ENCODE measurements around the gene ATR. TPM values are rescaled to one million over a fixed set of nuclear protein-coding genes. Genes with fewer than 3 reads are reported as not detected.
"Not testable (repeated sequence)": the region's sequence is repeated elsewhere in the genome, so short reads cannot be mapped to it uniquely, and the experiment has no call there.

ATR gene
- total RNA-seq, 1 donor from 2014 or later = 9.1 TPM

- H3K27me3 ChIP-seq (ENCODE audit: low read depth) = no peaks in the 10 kb centered on the region
- peak; percentile 96 for DNase-seq
- intact Hi-C loops (cut with micrococcal nuclease) = no loop called here
- peaks cover 10% of the 10 kb centered on the region for H3K36me3 ChIP-seq
- H3K27ac ChIP-seq (replicated peaks) = peak within 1 kb of the TSS; percentile 95
- no peaks in the 10 kb centered on the region for H3K9me3 ChIP-seq (replicated peaks)
- no peak for TF ChIP-seq CTCF (IDR thresholded peaks at IDR 0.05; ENCODE audit: borderline replicate concordance)
- peaks cover 52% of the 10 kb centered on the region for H3K4me1 ChIP-seq
- H3K4me3 ChIP-seq = peak within 1 kb of the TSS; percentile 88
Observed at GRCh38 chr3:142447852-142448823, 130.4 kb downstream of the ATR start, which contains the start of gene XRN1. Gene XRN1, minus strand, starts transcription at chr3:142448037. Its CDS starts 93 bp downstream, at chr3:142447944.

- H3K4me3 ChIP-seq = peak overlapping the region; percentile 88
- peaks cover 6% of the 10 kb centered on the region for H3K36me3 ChIP-seq
- DNase-seq = peak; percentile 22
- peaks cover 52% of the 10 kb centered on the region for H3K4me1 ChIP-seq
- TF ChIP-seq CTCF (IDR thresholded peaks at IDR 0.05; ENCODE audit: borderline replicate concordance) = no peak
- peak overlapping the region; percentile 95 for H3K27ac ChIP-seq (replicated peaks)
- no peaks in the 10 kb centered on the region for H3K9me3 ChIP-seq (replicated peaks)
- intact Hi-C loops (cut with micrococcal nuclease) = no loop called here
- H3K27me3 ChIP-seq (ENCODE audit: low read depth) = no peaks in the 10 kb centered on the region
Observed at GRCh38 chr3:142447301-142447851, 131.2 kb downstream of the ATR start.

GRCh38 chr3:142445816-142446254, 132.7 kb downstream of the ATR start:
- H3K27me3 ChIP-seq (ENCODE audit: low read depth) = no peaks in the 10 kb centered on the region
- DNase-seq = no peak
- no peaks in the 10 kb centered on the region for H3K36me3 ChIP-seq
- intact Hi-C loops (cut with micrococcal nuclease) = no loop called here
- H3K4me3 ChIP-seq = peak overlapping the region; percentile 88
- H3K4me1 ChIP-seq = peaks cover 65% of the 10 kb centered on the region
- H3K9me3 ChIP-seq (replicated peaks) = no peaks in the 10 kb centered on the region
- H3K27ac ChIP-seq (replicated peaks) = no peak overlapping the region
- TF ChIP-seq CTCF (IDR thresholded peaks at IDR 0.05; ENCODE audit: borderline replicate concordance) = no peak

- TF ChIP-seq CTCF (IDR thresholded peaks at IDR 0.05; ENCODE audit: borderline replicate concordance) = no peak
- intact Hi-C loops (cut with micrococcal nuclease) = no loop called here
- Histone ChIP-seq H3K4me1 (peaks cover 75% of the 10 kb centered on the region), H3K27ac (replicated peaks) (no peak overlapping the region), H3K27me3 (ENCODE audit: low read depth) (no peaks in the 10 kb centered on the region), H3K9me3 (replicated peaks) (no peaks in the 10 kb centered on the region), H3K4me3 (no peak overlapping the region), H3K36me3 (no peaks in the 10 kb centered on the region)
- DNase-seq = no peak
Observed at GRCh38 chr3:142444343-142444742, 134.2 kb downstream of the ATR start.

GRCh38 chr3:142443060-142443459, 135.5 kb downstream of the ATR start:
- H3K4me3 ChIP-seq; DNase-seq; H3K9me3 ChIP-seq (replicated peaks); intact Hi-C loops (cut with micrococcal nuclease); H3K36me3 ChIP-seq; H3K27me3 ChIP-seq (ENCODE audit: low read depth); H3K27ac ChIP-seq (replicated peaks): not testable (repeated sequence)
- peaks cover 73% of the 10 kb centered on the region for H3K4me1 ChIP-seq

- intact Hi-C loops (cut with micrococcal nuclease); H3K27me3 ChIP-seq (ENCODE audit: low read depth); H3K9me3 ChIP-seq (replicated peaks); H3K27ac ChIP-seq (replicated peaks); H3K36me3 ChIP-seq; DNase-seq; H3K4me3 ChIP-seq: not testable (repeated sequence)
- H3K4me1 ChIP-seq = peaks cover 48% of the 10 kb centered on the region
Observed at GRCh38 chr3:142439499-142440220, 138.9 kb downstream of the ATR start.

GRCh38 chr3:142438096-142438495, 140.4 kb downstream of the ATR start:
- H3K27ac ChIP-seq (replicated peaks); H3K36me3 ChIP-seq; H3K27me3 ChIP-seq (ENCODE audit: low read depth); H3K4me3 ChIP-seq; H3K9me3 ChIP-seq (replicated peaks); DNase-seq; intact Hi-C loops (cut with micrococcal nuclease): not testable (repeated sequence)
- peaks cover 33% of the 10 kb centered on the region for H3K4me1 ChIP-seq
